ENCODE data around the gene COL19A1. TPM values are rescaled to one million over a fixed set of nuclear protein-coding genes. Genes with fewer than 3 reads are reported as not detected.

The COL19A1 gene
- total and polyA plus RNA-seq, 4 donors: 0.09 to 4.4 (median 0.80) TPM; not detected in 1

DNA sequence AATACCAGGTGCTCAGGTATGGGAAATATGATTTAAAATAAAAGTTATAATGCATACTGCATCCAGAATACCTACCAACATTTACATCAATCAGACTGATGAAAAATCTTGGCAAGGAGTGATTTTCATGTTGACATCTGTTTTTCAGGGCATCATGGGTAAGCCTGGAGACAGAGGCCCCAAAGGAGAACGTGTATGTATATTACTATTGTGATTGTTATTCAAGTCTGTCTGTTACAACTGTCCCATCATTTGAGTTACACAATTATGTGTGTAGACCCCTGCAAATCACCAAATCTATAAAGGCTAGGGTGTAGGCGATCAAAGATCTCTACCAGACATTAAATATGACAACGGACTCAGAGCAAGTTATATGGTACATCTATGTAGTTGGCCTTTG lies 318.4 kb downstream of the COL19A1 start:
- Histone ChIP-seq H3K4me1 (ENCODE audit: control insufficient read depth in 5 of 5, insufficient read depth in 5 of 5, low read length in 5 of 5) (no peaks in the 10 kb centered on the region), H3K9ac (ENCODE audit: insufficient read depth in 1 of 2, low read length in 2 of 2) (no peak overlapping the region), H3K36me3 (ENCODE audit: control insufficient read depth in 4 of 4, insufficient read depth in 4 of 4, low read length in 4 of 4) (peaks cover 0 to 3% (median 0%) of the 10 kb centered on the region in 4 donors), H3K9me3 (ENCODE audit: control insufficient read depth in 4 of 4, insufficient read depth in 3 of 4, low read length in 3 of 4) (peaks cover 0 to 2% (median 0%) of the 10 kb centered on the region in 4 donors), H3K27ac (ENCODE audit: low read depth in 1 of 2, low read length in 1 of 2) (no peak overlapping the region), H3K27me3 (ENCODE audit: control insufficient read depth in 3 of 3, insufficient read depth in 3 of 3, low read length in 2 of 3) (peaks cover 0 to 9% (median 0%) of the 10 kb centered on the region in 3 donors), H3K4me3 (no peak overlapping the region)
- ATAC-seq (ENCODE audit: insufficient read depth, low FRiP score) (no peak), DNase-seq (no peak)
- TF ChIP-seq CTCF (IDR thresholded peaks at IDR 0.05; ENCODE audit: control extremely low read depth, extremely low read depth): no peak
- WGBS, 2 donors: 85 to 92% methylated on average over 3 of the region's 3 CpGs

DNA sequence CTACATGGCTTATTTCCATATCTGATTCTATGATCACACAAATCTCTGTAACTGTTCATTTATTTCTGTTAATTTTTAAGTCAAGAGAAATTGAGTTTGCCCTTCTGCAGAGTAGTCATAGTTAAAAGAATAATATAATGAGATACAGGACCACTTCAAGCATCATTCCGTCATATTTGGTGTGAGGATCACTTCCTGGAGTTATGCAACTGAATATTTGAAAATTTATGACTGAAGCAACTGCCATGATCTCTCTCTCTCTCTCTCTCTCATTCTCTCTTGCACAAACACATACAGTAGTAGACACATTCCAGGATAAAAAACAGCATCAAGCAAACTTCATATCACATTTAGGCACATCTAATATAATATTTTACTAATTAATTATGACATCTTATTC lies 320.1 kb downstream of the COL19A1 start:
- no peak overlapping the region for H3K27ac ChIP-seq (ENCODE audit: low read depth in 1 of 2, low read length in 1 of 2)
- H3K9me3 ChIP-seq (ENCODE audit: control insufficient read depth in 4 of 4, insufficient read depth in 3 of 4, low read length in 3 of 4): peaks cover 0 to 2% (median 0%) of the 10 kb centered on the region in 4 donors
- DNase-seq (no peak), ATAC-seq (ENCODE audit: insufficient read depth, low FRiP score) (no peak)
- no peaks in the 10 kb centered on the region for H3K36me3 ChIP-seq (ENCODE audit: control insufficient read depth in 4 of 4, insufficient read depth in 4 of 4, low read length in 4 of 4)
- no peak overlapping the region for H3K4me3 ChIP-seq
- no peak for TF ChIP-seq CTCF (IDR thresholded peaks at IDR 0.05; ENCODE audit: control extremely low read depth, extremely low read depth)
- no peak overlapping the region for H3K9ac ChIP-seq (ENCODE audit: insufficient read depth in 1 of 2, low read length in 2 of 2)
- WGBS, 2 donors: 60 to 71% methylated on average over 1 of the region's 1 CpG
- H3K4me1 ChIP-seq (ENCODE audit: control insufficient read depth in 5 of 5, insufficient read depth in 5 of 5, low read length in 5 of 5): no peaks in the 10 kb centered on the region
- peaks cover 0 to 9% (median 0%) of the 10 kb centered on the region in 3 donors for H3K27me3 ChIP-seq (ENCODE audit: control insufficient read depth in 3 of 3, insufficient read depth in 3 of 3, low read length in 2 of 3)

GRCh38 chr6:70188202-70188601 lies 321.8 kb downstream of the COL19A1 start:
- H3K9me3 ChIP-seq (ENCODE audit: control insufficient read depth in 4 of 4, insufficient read depth in 3 of 4, low read length in 3 of 4): peaks cover 0 to 3% (median 0%) of the 10 kb centered on the region in 4 donors
- H3K4me1 ChIP-seq (ENCODE audit: control insufficient read depth in 5 of 5, insufficient read depth in 5 of 5, low read length in 5 of 5): no peaks in the 10 kb centered on the region
- no peak overlapping the region for H3K27ac ChIP-seq (ENCODE audit: low read depth in 1 of 2, low read length in 1 of 2)
- WGBS, 2 donors: 63 to 86% methylated on average over 6 of the region's 6 CpGs
- DNase-seq (no peak), ATAC-seq (ENCODE audit: insufficient read depth, low FRiP score) (no peak)
- H3K36me3 ChIP-seq (ENCODE audit: control insufficient read depth in 4 of 4, insufficient read depth in 4 of 4, low read length in 4 of 4): no peaks in the 10 kb centered on the region
- H3K4me3 ChIP-seq: no peak overlapping the region
- TF ChIP-seq CTCF (IDR thresholded peaks at IDR 0.05; ENCODE audit: control extremely low read depth, extremely low read depth): no peak
- H3K9ac ChIP-seq (ENCODE audit: insufficient read depth in 1 of 2, low read length in 2 of 2): no peak overlapping the region
- H3K27me3 ChIP-seq (ENCODE audit: control insufficient read depth in 3 of 3, insufficient read depth in 3 of 3, low read length in 2 of 3): peaks cover 0 to 5% (median 0%) of the 10 kb centered on the region in 3 donors

GRCh38 chr6:70194421-70194820 lies 328.1 kb downstream of the COL19A1 start:
- Histone ChIP-seq H3K9ac (ENCODE audit: insufficient read depth in 1 of 2, low read length in 2 of 2) (no peak overlapping the region), H3K27ac (ENCODE audit: low read depth in 1 of 2, low read length in 1 of 2) (no peak overlapping the region), H3K27me3 (ENCODE audit: control insufficient read depth in 3 of 3, insufficient read depth in 3 of 3, low read length in 2 of 3) (peaks cover 0 to 8% (median 0%) of the 10 kb centered on the region in 3 donors), H3K4me3 (no peak overlapping the region), H3K4me1 (ENCODE audit: control insufficient read depth in 5 of 5, insufficient read depth in 5 of 5, low read length in 5 of 5) (no peaks in the 10 kb centered on the region), H3K36me3 (ENCODE audit: control insufficient read depth in 4 of 4, insufficient read depth in 4 of 4, low read length in 4 of 4) (no peaks in the 10 kb centered on the region), H3K9me3 (ENCODE audit: control insufficient read depth in 4 of 4, insufficient read depth in 3 of 4, low read length in 3 of 4) (peaks cover 0 to 3% (median 0%) of the 10 kb centered on the region in 4 donors)
- TF ChIP-seq CTCF (IDR thresholded peaks at IDR 0.05; ENCODE audit: control extremely low read depth, extremely low read depth): no peak
- DNase-seq: no peak
- no peak for ATAC-seq (ENCODE audit: insufficient read depth, low FRiP score)
